Erythroblast (primary cell): ENCODE data around the gene BCL2.

Source experiments
- GATA1 ChIP-seq: IDR thresholded peaks from 2 replicates; pipeline ENCODE4 v1.6.1; 2011; ENCODE audit warnings: low read depth, mild to moderate bottlenecking, control low read depth, low read length, moderate library complexity
- POLR2A ChIP-seq: IDR thresholded peaks from 2 replicates; pipeline ENCODE4 v1.6.1; 2011; ENCODE audit warnings: mild to moderate bottlenecking, low read length

GRCh38 chr18:63131959-63132818 is 187.4 kb downstream of the BCL2 start:
- TF ChIP-seq POLR2A (no peak), GATA1 (no peak)
